PFSK-1 (cell line): Measurements from ENCODE around the gene KLHL3.

Experiments used
- FOXP2 ChIP-seq: optimal IDR thresholded peaks from 2 replicates; pipeline ENCODE3; 2011; ENCODE audit warnings: borderline replicate concordance, control low read depth, inconsistent platforms; ENCODE audit not compliant: insufficient read depth; ENCODE audit errors: extremely low read length, extremely low read depth
- POLR2AphosphoS5 ChIP-seq: IDR thresholded peaks from 2 replicates; pipeline ENCODE4 v1.6.1; 2012; ENCODE audit warnings: low read depth, mild to moderate bottlenecking, control low read depth, low read length, moderate library complexity
- SIN3A ChIP-seq: IDR thresholded peaks from 2 replicates; pipeline ENCODE4 v1.6.1; 2012; ENCODE audit warnings: mild to moderate bottlenecking, low read length, moderate library complexity, borderline replicate concordance; ENCODE audit not compliant: insufficient read depth
- TAF1 ChIP-seq: IDR thresholded peaks from 2 replicates; pipeline ENCODE4 v1.6.1; 2012; ENCODE audit warnings: low read length, control low read depth, borderline replicate concordance; ENCODE audit not compliant: insufficient read depth
- TF ChIP-seq, protein P1 (sequence below), 2 experiments: IDR thresholded peaks; 2 replicates each; pipeline versions ENCODE4 v1.6.1 to v1.8.0; 2011 to 2012; ENCODE audit warnings: low read depth in 2 of 2, low read length in 2 of 2, control low read depth in 1 of 2, inconsistent platforms in 1 of 2, mild to moderate bottlenecking in 1 of 2, moderate library complexity in 1 of 2; ENCODE audit not compliant: insufficient read depth in 1 of 2

DNA sequence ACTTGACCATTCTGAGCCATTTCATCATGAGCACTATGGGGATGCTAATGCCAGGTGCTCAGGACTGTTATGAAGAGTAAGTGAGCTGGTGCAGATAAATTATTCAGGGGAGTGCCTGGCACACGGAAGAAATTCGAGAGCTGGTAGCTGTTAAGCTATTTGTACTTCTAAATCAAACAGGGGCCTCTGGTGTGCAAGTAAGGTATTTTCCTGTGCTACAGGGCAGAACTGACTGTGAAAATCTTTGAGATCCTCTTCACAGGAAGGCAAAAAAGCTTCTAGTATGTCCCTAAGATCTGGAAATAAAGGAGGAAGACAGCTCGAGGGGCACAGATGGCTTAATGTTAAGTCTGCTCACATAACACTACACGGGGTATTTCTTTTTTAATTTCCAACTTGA, 130.5 kb downstream of the KLHL3 start:
- no peak for TF ChIP-seq SIN3A
- no peak for TF ChIP-seq POLR2AphosphoS5
- TF ChIP-seq, protein P1, sequence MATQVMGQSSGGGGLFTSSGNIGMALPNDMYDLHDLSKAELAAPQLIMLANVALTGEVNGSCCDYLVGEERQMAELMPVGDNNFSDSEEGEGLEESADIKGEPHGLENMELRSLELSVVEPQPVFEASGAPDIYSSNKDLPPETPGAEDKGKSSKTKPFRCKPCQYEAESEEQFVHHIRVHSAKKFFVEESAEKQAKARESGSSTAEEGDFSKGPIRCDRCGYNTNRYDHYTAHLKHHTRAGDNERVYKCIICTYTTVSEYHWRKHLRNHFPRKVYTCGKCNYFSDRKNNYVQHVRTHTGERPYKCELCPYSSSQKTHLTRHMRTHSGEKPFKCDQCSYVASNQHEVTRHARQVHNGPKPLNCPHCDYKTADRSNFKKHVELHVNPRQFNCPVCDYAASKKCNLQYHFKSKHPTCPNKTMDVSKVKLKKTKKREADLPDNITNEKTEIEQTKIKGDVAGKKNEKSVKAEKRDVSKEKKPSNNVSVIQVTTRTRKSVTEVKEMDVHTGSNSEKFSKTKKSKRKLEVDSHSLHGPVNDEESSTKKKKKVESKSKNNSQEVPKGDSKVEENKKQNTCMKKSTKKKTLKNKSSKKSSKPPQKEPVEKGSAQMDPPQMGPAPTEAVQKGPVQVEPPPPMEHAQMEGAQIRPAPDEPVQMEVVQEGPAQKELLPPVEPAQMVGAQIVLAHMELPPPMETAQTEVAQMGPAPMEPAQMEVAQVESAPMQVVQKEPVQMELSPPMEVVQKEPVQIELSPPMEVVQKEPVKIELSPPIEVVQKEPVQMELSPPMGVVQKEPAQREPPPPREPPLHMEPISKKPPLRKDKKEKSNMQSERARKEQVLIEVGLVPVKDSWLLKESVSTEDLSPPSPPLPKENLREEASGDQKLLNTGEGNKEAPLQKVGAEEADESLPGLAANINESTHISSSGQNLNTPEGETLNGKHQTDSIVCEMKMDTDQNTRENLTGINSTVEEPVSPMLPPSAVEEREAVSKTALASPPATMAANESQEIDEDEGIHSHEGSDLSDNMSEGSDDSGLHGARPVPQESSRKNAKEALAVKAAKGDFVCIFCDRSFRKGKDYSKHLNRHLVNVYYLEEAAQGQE (IDR thresholded peaks at IDR 0.05; ENCODE audit: insufficient read depth in 1 of 2, low read depth in 2 of 2, low read length in 2 of 2), result no peak
- no peak for TF ChIP-seq TAF1
- no peak for TF ChIP-seq FOXP2
